MM.1S (cell line): ENCODE measurements around the gene ZNF385D.

Experiments used
- DNase-seq: peaks from one replicate; pipeline ENCODE4 v3.0.0-alpha.2; 2015
- H2AFZ ChIP-seq: fragments of 300-600 bp; sonication (generic); 2 replicates; pipeline ENCODE4 v1.6.0; 2016; ENCODE audit warnings: antibody characterized with exemption, low read length
- H3F3A ChIP-seq: fragments of 300-600 bp; sonication (generic); 2 replicates; pipeline ENCODE4 v1.6.1; 2016; ENCODE audit warnings: mild to moderate bottlenecking, antibody characterized with exemption, low read length, moderate library complexity, mixed read lengths; ENCODE audit not compliant: insufficient read depth
- H3K27ac ChIP-seq: fragments of 300-600 bp; sonication (generic); 2 replicates; pipeline ENCODE4 v1.5.1; 2016; ENCODE audit warnings: mild to moderate bottlenecking, low read length
- H3K27me3 ChIP-seq: fragments of 300-600 bp; sonication (generic); replicated peaks from 2 replicates; pipeline ENCODE4 v1.6.0; 2016; ENCODE audit warnings: low read length; ENCODE audit not compliant: insufficient read depth
- H3K36me3 ChIP-seq: fragments of 300-600 bp; sonication (generic); replicated peaks from 2 replicates; pipeline ENCODE4 v1.6.1; 2016; ENCODE audit warnings: mild to moderate bottlenecking, low read length, mixed read lengths; ENCODE audit not compliant: insufficient read depth
- H3K4me1 ChIP-seq: fragments of 300-600 bp; sonication (generic); 2 replicates; pipeline ENCODE4 v1.6.1; 2016; ENCODE audit warnings: low read length, mixed read lengths
- H3K4me2 ChIP-seq: fragments of 300-600 bp; sonication (generic); 2 replicates; pipeline ENCODE4 v1.6.0; 2016; ENCODE audit warnings: low read depth, low read length
- H3K4me3 ChIP-seq: fragments of 300-600 bp; sonication (generic); 2 replicates; pipeline ENCODE4 v1.5.1; 2016; ENCODE audit warnings: low read length, mixed read lengths
- H3K79me2 ChIP-seq: fragments of 300-600 bp; sonication (generic); 2 replicates; pipeline ENCODE4 v1.6.1; 2016; ENCODE audit warnings: mixed run types, low read length, mixed read lengths
- H3K9ac ChIP-seq: fragments of 300-600 bp; sonication (generic); 2 replicates; pipeline ENCODE4 v1.6.1; 2016; ENCODE audit warnings: low read length, mixed read lengths
- H3K9me2 ChIP-seq: fragments of 300-600 bp; sonication (generic); replicated peaks from 2 replicates; pipeline ENCODE4 v1.6.1; 2016; ENCODE audit warnings: mild to moderate bottlenecking, low read length, mixed read lengths; ENCODE audit not compliant: insufficient read depth
- H3K9me3 ChIP-seq: fragments of 300-600 bp; sonication (generic); replicated peaks from 2 replicates; pipeline ENCODE4 v1.6.1; 2016; ENCODE audit warnings: mild to moderate bottlenecking, low read length, mixed read lengths; ENCODE audit not compliant: insufficient read depth
- H4K20me1 ChIP-seq: fragments of 300-600 bp; sonication (generic); 2 replicates; pipeline ENCODE4 v1.6.1; 2016; ENCODE audit warnings: mild to moderate bottlenecking, low read length, moderate library complexity, mixed read lengths; ENCODE audit not compliant: insufficient read depth
- CTCF ChIP-seq: fragments of 300-600 bp; sonication (generic); IDR thresholded peaks from 2 replicates; pipeline ENCODE4 v1.5.1; 2016; ENCODE audit warnings: antibody characterized with exemption, low read length, mixed read lengths
- EZH2 ChIP-seq: fragments of 300-600 bp; sonication (generic); optimal IDR thresholded peaks from 2 replicates; pipeline ENCODE3; 2017; ENCODE audit warnings: low read depth, mild to moderate bottlenecking, antibody characterized with exemption, low read length, mixed read lengths
- EZH2phosphoT487 ChIP-seq: fragments of 300-600 bp; sonication (generic); IDR thresholded peaks from 2 replicates; pipeline ENCODE4 v1.6.1; 2018; ENCODE audit warnings: antibody characterized with exemption, low read length

Gene ZNF385D

GRCh38 chr3:21543380-21544075 is 207.5 kb downstream of the ZNF385D start:
- Histone ChIP-seq H3K4me1 (no peaks in the 10 kb centered on the region), H4K20me1 (no peaks in the 10 kb centered on the region), H3K9ac (no peak overlapping the region), H3K9me3 (no peaks in the 10 kb centered on the region), H3K36me3 (no peaks in the 10 kb centered on the region), H3K27ac (no peak overlapping the region), H3K4me3 (no peak overlapping the region), H3F3A (no peaks in the 10 kb centered on the region), H3K9me2 (no peaks in the 10 kb centered on the region), H2AFZ (no peak overlapping the region), H3K27me3 (no peaks in the 10 kb centered on the region), H3K79me2 (no peaks in the 10 kb centered on the region), H3K4me2 (no peak overlapping the region)
- no peak for TF ChIP-seq EZH2
- no peak for DNase-seq

GRCh38 chr3:21542656-21543379 is 208.2 kb downstream of the ZNF385D start:
- no peaks in the 10 kb centered on the region for H4K20me1 ChIP-seq
- no peak overlapping the region for H3K4me2 ChIP-seq

GRCh38 chr3:21540265-21540664 is 210.7 kb downstream of the ZNF385D start:
- no peak for DNase-seq
- Histone ChIP-seq H3F3A (no peaks in the 10 kb centered on the region), H4K20me1 (no peaks in the 10 kb centered on the region), H3K36me3 (no peaks in the 10 kb centered on the region), H3K27me3 (no peaks in the 10 kb centered on the region), H3K27ac (no peak overlapping the region), H3K4me1 (no peaks in the 10 kb centered on the region), H3K9me2 (no peaks in the 10 kb centered on the region), H2AFZ (no peak overlapping the region), H3K9ac (no peak overlapping the region), H3K4me3 (no peak overlapping the region), H3K9me3 (no peaks in the 10 kb centered on the region), H3K79me2 (no peaks in the 10 kb centered on the region), H3K4me2 (no peak overlapping the region)
- TF ChIP-seq EZH2 (no peak), EZH2phosphoT487 (no peak), CTCF (no peak)

More at GRCh38 chr3:21542656-21543379, 208.2 kb downstream of the ZNF385D start:
- no peak for DNase-seq
- Histone ChIP-seq H3K4me3 (no peak overlapping the region), H3K4me1 (no peaks in the 10 kb centered on the region), H3K27ac (no peak overlapping the region), H2AFZ (no peak overlapping the region), H3K9ac (no peak overlapping the region), H3K9me2 (no peaks in the 10 kb centered on the region), H3K79me2 (no peaks in the 10 kb centered on the region), H3K9me3 (no peaks in the 10 kb centered on the region), H3F3A (no peaks in the 10 kb centered on the region), H3K27me3 (no peaks in the 10 kb centered on the region), H3K36me3 (no peaks in the 10 kb centered on the region)
- TF ChIP-seq CTCF (no peak), EZH2 (no peak), EZH2phosphoT487 (no peak)

GRCh38 chr3:21534462-21534861 is 216.5 kb downstream of the ZNF385D start:
- no peak overlapping the region for H3K9ac ChIP-seq
- no peak overlapping the region for H3K27ac ChIP-seq
- TF ChIP-seq CTCF (no peak), EZH2 (no peak), EZH2phosphoT487 (no peak)
- no peak overlapping the region for H3K4me3 ChIP-seq
- DNase-seq, result no peak
- H3K27me3 ChIP-seq, result no peaks in the 10 kb centered on the region
- no peak overlapping the region for H2AFZ ChIP-seq
- no peaks in the 10 kb centered on the region for H3K36me3 ChIP-seq
- no peaks in the 10 kb centered on the region for H3F3A ChIP-seq
- no peaks in the 10 kb centered on the region for H3K79me2 ChIP-seq
- no peaks in the 10 kb centered on the region for H3K4me1 ChIP-seq
- H3K9me3 ChIP-seq, result no peaks in the 10 kb centered on the region
- H4K20me1 ChIP-seq, result no peaks in the 10 kb centered on the region
- no peaks in the 10 kb centered on the region for H3K9me2 ChIP-seq
- no peak overlapping the region for H3K4me2 ChIP-seq
